Stimulated activated CD8-positive, alpha-beta memory T cell treated with anti-CD3 and anti-CD28 coated beads, Interleukin-4, amount 100 ng/mL, for 1 hour (primary cell): ENCODE results near the gene HEATR5A.
"Not testable (repeated sequence)": the region's sequence is repeated elsewhere in the genome, so short reads cannot be mapped to it uniquely, and the experiment has no call there.

ENCODE experiments used
- DNase-seq, 2 donors: peaks; one replicate each; pipeline ENCODE4 v3.0.0-alpha.2; 2020; ENCODE audit warnings: low read depth in 2 of 2, low spot score in 1 of 2

The HEATR5A gene

GRCh38 chr14:31259040-31259435 is 161.3 kb downstream of the HEATR5A start:
- DNase-seq: not testable (repeated sequence)

GRCh38 chr14:31258427-31259039 is 161.8 kb downstream of the HEATR5A start:
- no peak for DNase-seq

GRCh38 chr14:31257554-31258426 is 162.6 kb downstream of the HEATR5A start:
- not testable (repeated sequence) for DNase-seq

- DNase-seq: no peak
Measured at GRCh38 chr14:31257244-31257553, 163.2 kb downstream of the HEATR5A start.

- DNase-seq: no peak
Measured at GRCh38 chr14:31256534-31257243, 163.7 kb downstream of the HEATR5A start.

- DNase-seq: not testable (repeated sequence)
Measured at GRCh38 chr14:31255918-31256317, 164.4 kb downstream of the HEATR5A start.

- no peak for DNase-seq
Measured at GRCh38 chr14:31255286-31255685, 165.1 kb downstream of the HEATR5A start.

GRCh38 chr14:31253746-31254471 is 166.4 kb downstream of the HEATR5A start:
- DNase-seq: no peak

GRCh38 chr14:31252865-31253264 is 167.5 kb downstream of the HEATR5A start:
- DNase-seq: no peak

GRCh38 chr14:31251028-31251958 is 169.1 kb downstream of the HEATR5A start:
- no peak for DNase-seq

- DNase-seq: no peak
Measured at GRCh38 chr14:31244626-31245025, 175.7 kb downstream of the HEATR5A start.

- no peak for DNase-seq
Measured at GRCh38 chr14:31243860-31244259, 176.5 kb downstream of the HEATR5A start.

GRCh38 chr14:31242161-31242940 is 178.0 kb downstream of the HEATR5A start:
- not testable (repeated sequence) for DNase-seq
